NCI-H1436 (cell line): ENCODE data around the gene FGD6.
A peak's percentile ranks its signal among the peaks of the same experiment; 100 is the strongest.
"Not testable (repeated sequence)": the region's sequence is repeated elsewhere in the genome, so short reads cannot be mapped to it uniquely, and the experiment has no call there.

Experiments used
- DNase-seq: peaks from one replicate; lab custom pipeline; 2025; lab: John Stamatoyannopoulos, UW

FGD6 gene

DNA sequence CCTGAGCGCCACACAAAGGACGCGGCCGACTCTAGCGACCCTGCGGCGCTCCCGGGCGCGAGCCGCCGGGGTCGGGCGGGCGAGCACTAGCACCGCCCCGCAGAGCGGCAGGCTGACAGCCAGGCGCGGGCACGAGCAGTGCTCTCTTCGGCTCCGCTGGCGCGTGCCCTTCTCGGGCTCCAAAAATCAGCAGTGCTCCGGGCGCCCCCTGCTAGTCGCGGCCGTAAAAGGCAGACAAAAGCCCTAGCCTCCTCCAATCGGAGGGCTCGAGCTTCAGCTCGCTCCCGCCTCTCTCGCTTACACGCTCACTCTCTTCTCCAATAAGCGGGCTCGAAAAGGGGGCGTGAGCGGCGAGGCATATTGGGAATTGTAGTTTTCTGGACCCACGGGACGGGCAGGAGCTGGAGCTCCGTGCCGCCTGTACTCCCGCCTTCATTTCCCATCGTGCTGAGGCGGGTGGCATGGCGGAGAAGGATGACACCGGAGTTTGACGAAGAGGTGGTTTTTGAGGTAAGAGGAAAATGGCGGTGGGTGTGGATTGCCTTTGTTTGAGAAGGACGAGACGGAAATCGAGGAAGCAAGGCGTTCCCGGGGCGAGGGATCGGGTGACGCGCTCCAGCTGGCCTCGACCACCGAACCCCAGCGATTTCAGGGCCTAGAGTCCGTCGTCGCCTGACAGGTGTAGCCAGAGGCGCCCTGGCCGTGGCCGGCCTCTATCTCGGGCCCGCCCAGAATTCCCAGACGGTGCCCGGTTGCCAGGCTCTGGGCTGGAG, at the start of gene FGD6, which contains the start of gene VEZT:
FGD6 (minus strand) TSS at position 91 of the 773 bp plus-strand sequence. CDS start 227 bp downstream, outside the sequence.
VEZT (plus strand) TSS at position 431 of the 773 bp plus-strand sequence; CDS start at position 475, 44 bp downstream.
- peak; percentile 99 for DNase-seq

DNA sequence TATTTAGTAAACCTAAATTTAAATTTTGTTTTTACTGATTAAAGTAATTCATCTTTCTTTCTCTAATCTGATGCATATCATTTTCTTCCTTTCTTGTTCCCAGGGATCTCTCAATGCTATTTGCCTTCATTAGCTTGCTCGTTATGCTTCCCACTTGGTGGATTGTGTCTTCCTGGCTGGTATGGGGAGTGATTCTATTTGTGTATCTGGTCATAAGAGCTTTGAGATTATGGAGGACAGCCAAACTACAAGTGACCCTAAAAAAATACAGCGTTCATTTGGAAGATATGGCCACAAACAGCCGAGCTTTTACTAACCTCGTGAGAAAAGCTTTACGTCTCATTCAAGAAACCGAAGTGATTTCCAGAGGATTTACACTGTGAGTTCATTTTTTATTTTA, 49.0 kb upstream of the FGD6 start:
- DNase-seq: no peak

DNA sequence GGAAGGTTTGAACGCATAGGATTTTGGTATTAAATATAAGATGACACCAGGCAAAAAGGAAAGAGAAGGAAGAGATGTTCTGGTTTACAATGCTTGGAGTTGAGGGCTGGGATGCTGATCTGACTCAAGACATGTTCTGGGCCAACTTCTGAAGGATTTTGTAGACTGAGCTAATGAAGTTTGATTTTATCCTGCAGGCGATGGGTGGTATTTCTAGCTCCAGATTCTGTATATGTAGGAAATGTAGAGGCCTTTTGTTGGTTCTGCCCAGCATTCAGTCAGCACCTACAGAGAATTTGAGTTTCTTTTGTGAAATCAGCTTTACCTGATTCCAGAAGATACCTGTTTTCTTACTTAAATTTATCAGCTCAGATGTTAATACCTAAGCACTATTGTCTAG, 48.5 kb upstream of the FGD6 start:
- DNase-seq: no peak

DNA sequence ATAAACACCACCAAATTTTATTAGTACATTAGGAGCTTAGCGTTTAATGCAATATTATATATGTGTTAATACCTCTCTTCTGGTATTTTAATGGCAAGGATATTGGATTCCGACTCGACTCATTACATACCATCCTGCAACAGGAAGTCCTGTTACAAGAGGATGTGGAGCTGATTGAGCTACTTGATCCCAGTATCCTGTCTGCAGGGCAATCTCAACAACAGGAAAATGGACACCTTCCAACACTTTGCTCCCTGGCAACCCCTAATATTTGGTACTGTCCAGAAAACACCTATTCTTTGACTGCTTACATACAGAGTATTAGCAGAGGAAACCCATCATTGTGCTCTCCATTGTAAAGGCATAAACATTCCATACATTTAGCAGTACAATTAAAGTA, 45.5 kb upstream of the FGD6 start:
- DNase-seq: no peak

DNA sequence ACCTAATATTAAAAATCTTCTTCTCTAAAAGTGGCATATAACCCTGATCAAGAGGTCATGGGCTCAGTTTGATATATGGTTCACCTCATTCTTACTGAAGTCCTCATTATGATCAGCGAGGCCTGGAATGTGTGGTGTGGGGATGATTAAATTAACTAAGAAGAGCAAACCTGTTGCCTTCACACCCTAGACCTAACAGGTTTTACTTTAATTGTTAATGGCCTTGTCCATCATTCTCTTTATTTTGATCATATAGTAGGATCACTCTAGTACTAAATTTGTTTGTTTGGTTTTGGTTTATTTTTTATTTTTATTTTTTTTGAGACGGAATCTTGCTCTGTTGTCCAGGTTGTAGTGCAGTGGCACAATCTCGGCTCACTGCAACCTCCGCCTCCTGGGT, 43.8 kb upstream of the FGD6 start:
- no peak for DNase-seq

- DNase-seq: no peak
Observed at GRCh38 chr12:95259368-95259767, 42.1 kb upstream of the FGD6 start.

DNA sequence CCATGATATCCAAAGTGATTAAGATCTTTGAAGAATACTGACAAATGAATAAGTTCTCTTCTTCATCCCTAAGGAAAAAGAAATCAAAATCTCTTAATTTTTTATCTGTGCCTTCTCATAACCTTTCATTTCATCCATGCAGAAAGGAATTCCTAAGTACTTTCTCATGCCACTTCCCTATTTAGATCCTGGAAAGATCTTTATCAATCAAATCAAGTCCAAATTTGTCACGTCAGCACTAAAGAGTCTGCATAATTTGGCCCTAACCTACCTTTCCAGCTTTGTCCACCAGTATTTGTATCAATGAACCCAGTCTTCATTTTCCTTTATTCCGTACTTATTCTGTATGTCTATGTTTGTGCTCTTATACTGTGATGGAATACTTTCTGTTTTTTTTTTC, 41.5 kb upstream of the FGD6 start:
- DNase-seq: no peak

- no peak for DNase-seq
Observed at GRCh38 chr12:95258151-95258550, 40.9 kb upstream of the FGD6 start.

DNA sequence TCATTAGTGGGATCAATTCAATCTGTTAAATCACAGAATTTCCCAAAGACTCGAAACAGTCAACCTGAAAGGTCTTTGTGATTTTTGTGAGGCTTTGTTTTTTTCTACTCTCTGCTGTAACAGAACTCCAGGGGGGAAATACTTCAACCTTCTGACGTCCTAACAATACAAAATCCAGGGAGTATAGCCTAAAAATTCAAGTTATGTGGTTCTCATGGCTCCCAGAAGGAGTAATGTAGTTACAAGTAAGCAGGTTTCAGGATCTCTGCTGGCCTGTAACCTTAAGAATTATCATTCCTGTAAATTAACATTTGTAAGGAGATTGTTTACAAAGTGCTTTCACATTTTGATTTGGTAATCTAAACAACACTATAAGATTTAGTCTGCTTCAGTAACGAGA, 40.3 kb upstream of the FGD6 start:
- no peak for DNase-seq

- DNase-seq: no peak
Observed at GRCh38 chr12:95253386-95253785, 36.1 kb upstream of the FGD6 start.

- DNase-seq: no peak
Observed at GRCh38 chr12:95248604-95249360, 31.5 kb upstream of the FGD6 start.

DNA sequence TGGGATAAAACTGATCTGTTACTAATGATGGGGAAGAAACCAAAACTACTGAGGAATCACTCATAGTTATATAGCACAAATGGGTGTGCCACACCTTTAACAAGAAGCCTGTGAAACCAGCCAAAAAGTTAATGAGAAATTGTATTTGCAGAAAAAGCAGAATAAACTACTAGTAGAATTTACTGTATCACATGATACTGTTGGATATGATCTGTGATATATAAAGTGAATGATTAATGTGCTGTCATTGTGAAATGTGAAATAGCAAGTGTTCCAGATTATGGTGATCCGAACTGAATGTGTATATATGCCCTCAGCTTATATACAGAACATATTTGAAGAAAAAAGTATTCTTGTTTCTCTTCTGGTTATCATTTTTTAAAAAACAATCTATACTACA, 30.8 kb upstream of the FGD6 start:
- no peak for DNase-seq

DNA sequence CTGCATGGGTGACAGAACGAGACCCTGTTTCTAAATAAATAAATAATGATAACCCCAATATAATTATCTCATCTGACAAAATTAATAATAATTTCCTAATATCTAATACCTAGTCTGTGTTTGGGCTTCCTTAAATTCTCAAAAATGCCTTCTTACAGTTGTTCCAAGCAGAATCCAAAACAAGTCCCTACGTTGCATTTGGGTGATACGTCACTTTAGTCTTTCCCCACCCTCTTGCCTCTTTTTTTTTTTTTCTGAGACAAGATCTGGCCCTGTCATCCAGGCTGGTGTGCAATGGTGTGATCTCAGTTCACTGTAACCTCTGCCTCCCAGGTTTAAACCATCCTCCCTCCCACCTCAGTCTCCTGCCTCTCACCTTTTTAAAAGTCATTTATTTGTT, 27.1 kb upstream of the FGD6 start:
- DNase-seq: no peak

DNA sequence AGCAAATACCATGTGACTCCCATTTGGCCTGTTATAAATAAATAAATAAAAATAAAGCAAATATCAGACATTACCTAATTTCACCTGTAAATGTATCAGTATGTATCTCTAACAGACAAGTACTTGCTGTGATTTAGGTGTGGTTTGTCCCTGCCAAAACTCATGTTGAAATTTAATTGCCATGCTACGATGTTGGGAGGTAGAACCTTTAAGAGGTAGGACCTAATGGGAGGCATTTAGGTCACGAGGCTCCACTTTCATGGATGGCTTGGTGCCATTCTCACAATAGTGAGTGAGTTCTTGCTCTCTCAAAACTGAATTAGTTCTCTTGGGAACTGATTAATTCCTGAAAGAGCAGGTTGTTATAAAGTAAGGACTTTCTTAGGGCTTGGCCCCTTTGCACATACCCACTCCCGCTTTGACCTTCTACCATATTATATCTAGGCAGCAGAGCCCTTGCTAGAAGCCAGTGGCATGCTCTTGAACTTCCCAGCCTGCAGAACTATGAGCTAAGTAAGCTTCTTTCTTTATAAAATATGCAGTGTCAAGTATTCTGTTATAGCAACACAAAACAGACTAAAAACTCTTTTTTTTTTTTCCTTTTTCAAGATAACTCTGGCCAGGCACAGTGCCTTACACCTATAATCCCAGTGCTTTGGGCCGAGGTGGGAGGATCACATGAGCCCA, 26.4 kb upstream of the FGD6 start:
- no peak for DNase-seq

- no peak for DNase-seq
Observed at GRCh38 chr12:95241761-95242506, 24.7 kb upstream of the FGD6 start.

DNA sequence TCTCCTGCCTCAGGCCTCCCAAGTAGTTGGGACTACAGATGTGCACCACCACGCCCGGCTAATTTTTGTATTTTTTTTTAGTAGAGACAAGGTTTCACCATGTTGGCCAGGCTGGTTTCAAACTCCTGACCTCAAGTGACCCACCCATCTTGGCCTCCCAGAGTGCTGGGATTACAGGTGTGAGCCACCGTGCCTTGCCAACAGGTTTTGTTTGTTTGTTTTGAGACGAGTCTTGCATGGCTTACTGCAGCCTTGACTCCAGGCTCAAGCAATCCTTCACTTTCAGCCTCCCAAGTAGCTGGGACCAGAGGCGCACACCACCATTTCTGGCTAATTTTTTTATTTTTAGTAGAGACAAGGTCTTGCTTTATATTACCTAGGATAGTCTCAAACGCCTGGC, 23.9 kb upstream of the FGD6 start:
- not testable (repeated sequence) for DNase-seq

DNA sequence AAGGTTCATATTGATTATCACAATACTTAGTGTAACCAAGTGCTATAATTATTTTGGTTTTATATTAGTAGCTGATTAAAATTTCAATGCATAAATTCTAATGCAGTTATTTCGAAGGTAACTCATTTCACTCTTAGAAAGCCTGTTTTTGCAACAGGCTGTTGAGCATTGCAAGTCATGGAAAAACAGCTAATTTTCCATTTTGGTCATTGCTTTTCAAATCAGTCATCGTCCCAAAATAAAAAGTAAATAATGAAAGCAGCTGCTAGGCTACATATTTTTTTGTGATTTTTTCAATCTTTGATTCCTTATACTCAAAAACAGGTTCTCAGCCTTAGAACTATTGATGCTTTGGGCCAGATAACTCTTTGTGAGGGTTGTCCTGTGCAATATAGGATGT, 23.3 kb upstream of the FGD6 start:
- no peak for DNase-seq

GRCh38 chr12:95239835-95240234, 22.6 kb upstream of the FGD6 start:
- not testable (repeated sequence) for DNase-seq

- no peak for DNase-seq
Observed at GRCh38 chr12:95239216-95239615, 21.9 kb upstream of the FGD6 start.

DNA sequence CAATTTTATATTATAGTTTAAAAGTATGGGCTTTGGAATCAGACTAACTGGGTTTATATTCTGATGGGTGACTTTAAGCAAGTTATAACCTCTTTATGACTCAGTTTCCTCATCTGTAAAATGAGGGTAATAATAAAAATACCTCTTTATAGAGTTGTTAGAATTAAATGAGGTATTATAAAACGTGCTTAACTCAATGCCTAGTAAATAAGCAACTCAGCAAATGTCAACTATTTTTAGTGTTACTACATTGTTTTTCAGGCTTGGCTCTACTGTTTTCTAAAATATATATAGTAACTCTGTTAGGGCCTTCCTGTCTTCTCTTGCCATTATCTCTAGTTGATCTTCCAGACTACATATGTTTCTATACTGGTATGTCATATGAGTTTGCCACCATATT, 20.9 kb upstream of the FGD6 start:
- no peak for DNase-seq

DNA sequence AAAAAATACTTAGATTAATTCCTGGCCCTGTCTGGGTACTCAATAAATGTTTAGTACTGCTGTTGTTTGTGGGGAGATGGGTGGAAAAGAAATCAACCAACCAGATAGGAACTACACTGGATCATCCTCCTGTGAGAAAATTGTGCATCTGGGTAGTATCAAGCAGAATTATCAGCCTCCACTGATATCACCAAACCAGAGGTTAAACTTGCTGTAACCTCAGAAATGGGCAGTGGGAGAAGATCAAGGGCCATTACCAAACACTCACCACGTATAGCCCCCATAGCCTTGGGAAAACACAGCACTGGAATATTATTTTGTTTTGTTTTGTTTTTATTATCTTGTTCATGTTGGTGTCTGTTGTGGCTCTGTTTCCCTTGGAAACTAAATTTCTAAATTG, 20.0 kb upstream of the FGD6 start:
- no peak for DNase-seq

DNA sequence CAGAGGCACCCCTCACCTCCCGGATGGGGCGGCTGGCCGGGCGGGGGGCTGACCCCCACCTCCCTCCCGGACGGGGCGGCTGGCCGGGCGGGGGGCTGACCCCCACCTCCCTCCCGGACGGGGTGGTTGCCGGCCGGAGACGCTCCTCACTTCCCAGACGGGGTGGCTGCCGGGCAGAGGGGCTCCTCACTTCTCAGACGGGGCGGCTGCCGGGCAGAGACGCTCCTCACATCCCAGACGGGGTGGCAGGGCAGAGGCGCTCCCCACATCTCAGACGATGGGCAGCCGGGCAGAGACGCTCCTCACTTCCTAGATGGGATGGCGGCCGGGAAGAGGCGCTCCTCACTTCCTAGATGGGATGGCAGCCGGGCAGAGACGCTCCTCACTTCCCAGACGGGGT, 18.4 kb upstream of the FGD6 start:
- DNase-seq: not testable (repeated sequence)
